GM23338 (cell line): Measurements from ENCODE around the gene ROBO1. TPM values are rescaled to one million over a fixed set of nuclear protein-coding genes. Genes with fewer than 3 reads are reported as not detected.

Source experiments
- ATAC-seq: fragments of 200-7000 bp; cut with Tn5 transposase; 3 replicates; pipeline ENCODE4 v1.9.1; 2020
- DNase-seq: peaks from one replicate; pipeline ENCODE4 v3.0.0-alpha.2; 2015; ENCODE audit warnings: low spot score
- H2AFZ ChIP-seq: fragments of 200-600 bp; sonication (generic); 2 replicates; pipeline ENCODE4 v1.8.0; 2016; ENCODE audit warnings: antibody characterized with exemption, mild to moderate bottlenecking, moderate library complexity
- H3F3A ChIP-seq: fragments of 200-600 bp; sonication (generic); replicated peaks from 2 replicates; pipeline ENCODE4 v1.8.0; 2017; ENCODE audit warnings: antibody characterized with exemption, mixed run types, low read depth
- H3K27ac ChIP-seq: fragments of 200-600 bp; sonication (generic); 2 replicates; pipeline ENCODE4 v1.6.1; 2016; ENCODE audit warnings: low read depth
- H3K27me3 ChIP-seq: fragments of 200-600 bp; sonication (generic); 2 replicates; pipeline ENCODE4 v1.8.0; 2016; ENCODE audit warnings: mild to moderate bottlenecking, mixed run types, moderate library complexity; ENCODE audit not compliant: insufficient read depth
- H3K36me3 ChIP-seq: fragments of 200-600 bp; sonication (generic); 2 replicates; pipeline ENCODE4 v1.8.0; 2016; ENCODE audit warnings: mild to moderate bottlenecking; ENCODE audit not compliant: insufficient read depth
- H3K4me1 ChIP-seq: fragments of 200-600 bp; sonication (generic); 2 replicates; pipeline ENCODE4 v1.8.0; 2016; ENCODE audit warnings: mild to moderate bottlenecking, moderate library complexity; ENCODE audit not compliant: insufficient read depth
- H3K4me2 ChIP-seq: fragments of 200-600 bp; sonication (generic); 2 replicates; pipeline ENCODE4 v1.7.1; 2017; ENCODE audit warnings: mixed run types
- H3K4me3 ChIP-seq: fragments of 200-600 bp; sonication (generic); 2 replicates; pipeline ENCODE4 v1.6.1; 2016; ENCODE audit warnings: mixed run types
- H3K79me2 ChIP-seq: fragments of 200-600 bp; sonication (generic); replicated peaks from 2 replicates; pipeline ENCODE4 v1.8.0; 2017; ENCODE audit warnings: mild to moderate bottlenecking; ENCODE audit not compliant: insufficient read depth
- H3K9me2 ChIP-seq: fragments of 200-600 bp; sonication (generic); 2 replicates; pipeline ENCODE4 v1.8.0; 2017; ENCODE audit not compliant: insufficient read depth
- H4K20me1 ChIP-seq: fragments of 200-600 bp; sonication (generic); replicated peaks from 2 replicates; pipeline ENCODE4 v1.8.0; 2017; ENCODE audit warnings: mild to moderate bottlenecking; ENCODE audit not compliant: insufficient read depth
- H3K27ac Mint-ChIP-seq: 2 replicates; pipeline ENCODE4 v1.8.0; 2020; ENCODE audit warnings: inconsistent platforms, mild to moderate bottlenecking, moderate library complexity, mixed read lengths
- H3K27me3 Mint-ChIP-seq: 3 replicates; pipeline ENCODE4 v1.8.0; 2022; ENCODE audit warnings: low read depth, mild to moderate bottlenecking, moderate library complexity, mixed read lengths, inconsistent platforms; ENCODE audit not compliant: insufficient read depth, poor library complexity
- H3K36me3 Mint-ChIP-seq: 3 replicates; pipeline ENCODE4 v1.8.0; 2021; ENCODE audit warnings: low read depth, mild to moderate bottlenecking, inconsistent platforms, moderate library complexity, mixed read lengths
- H3K4me1 Mint-ChIP-seq: 3 replicates; pipeline ENCODE4 v1.8.0; 2020; ENCODE audit warnings: mild to moderate bottlenecking, inconsistent platforms, mixed read lengths
- H3K4me3 Mint-ChIP-seq: 3 replicates; pipeline ENCODE4 v1.8.0; 2021; ENCODE audit warnings: moderate library complexity, mild to moderate bottlenecking, inconsistent platforms, mixed read lengths
- H3K9me3 Mint-ChIP-seq: 3 replicates; pipeline ENCODE4 v1.8.0; 2020; ENCODE audit warnings: moderate library complexity, mild to moderate bottlenecking, inconsistent platforms, mixed read lengths
- CREB1 ChIP-seq: fragments of 250-450 bp; sonication (Bioruptor Pico); IDR thresholded peaks from 2 replicates; pipeline ENCODE4 v1.5.0; 2020; ENCODE audit warnings: low read depth, mild to moderate bottlenecking, moderate library complexity
- EZH2 ChIP-seq: fragments of 200-600 bp; sonication (generic); IDR thresholded peaks from one replicate; pipeline ENCODE4 v1.8.0; 2017; ENCODE audit warnings: antibody characterized with exemption, mild to moderate bottlenecking, low read depth; ENCODE audit not compliant: unreplicated experiment
- EZH2phosphoT487 ChIP-seq: fragments of 200-600 bp; sonication (generic); IDR thresholded peaks from one replicate; pipeline ENCODE4 v1.8.1; 2018; ENCODE audit warnings: antibody characterized with exemption; ENCODE audit not compliant: unreplicated experiment
- JUNB ChIP-seq: IDR thresholded peaks from one replicate; pipeline ENCODE4 v1.6.1; 2016; ENCODE audit warnings: antibody characterized with exemption; ENCODE audit not compliant: unreplicated experiment
- NANOG ChIP-seq: IDR thresholded peaks from 2 replicates; pipeline ENCODE4 v1.6.1; 2016; ENCODE audit warnings: antibody characterized with exemption, borderline replicate concordance
- POLR2AphosphoS5 ChIP-seq: IDR thresholded peaks from 2 replicates; pipeline ENCODE4 v1.6.1; 2016; ENCODE audit warnings: antibody characterized with exemption, low read depth
- STAT1 ChIP-seq: IDR thresholded peaks from one replicate; pipeline ENCODE4 v1.6.1; 2016; ENCODE audit warnings: antibody characterized with exemption; ENCODE audit not compliant: unreplicated experiment
- ZNF114 ChIP-seq: fragments of 250-450 bp; sonication (Bioruptor Pico); IDR thresholded peaks from 2 replicates; pipeline ENCODE4 v1.5.0; 2020; ENCODE audit warnings: mild to moderate bottlenecking, moderate library complexity
- ZNF331 ChIP-seq: fragments of 250-450 bp; sonication (Bioruptor Pico); IDR thresholded peaks from 2 replicates; pipeline ENCODE4 v1.5.0; 2020; ENCODE audit warnings: low read depth, mild to moderate bottlenecking, moderate library complexity
- polyA plus RNA-seq: library from polyadenylated mRNA; unstranded; fragments of >200 nt; fragmentation: Nextera tagmentation; extraction: Ambion mirVana; gene quantifications from 2 replicates; pipeline ENCODE4 v1.2.1, GENCODE V29; 2016
- total RNA-seq: library from RNA; depleted of rRNA; stranded (reverse); fragments of >200 nt; shearing (Covaris generic); gene quantifications from 2 replicates; pipeline ENCODE4 v1.2.3, GENCODE V29; 2014
- TF ChIP-seq, protein P1 (sequence below), 2 experiments: fragments of 200-600 bp in 1 of 2; sonication (generic) in 1 of 2; conservative IDR thresholded peaks; 2 replicates each; pipeline versions ENCODE4 v1.5.1 to v1.6.1; 2016 to 2017; ENCODE audit warnings: antibody characterized with exemption in 2 of 2, low read depth in 2 of 2, mild to moderate bottlenecking in 2 of 2, moderate library complexity in 1 of 2
- TF ChIP-seq, protein P2 (sequence below): IDR thresholded peaks from one replicate; pipeline ENCODE4 v1.6.1; 2018; ENCODE audit warnings: antibody characterized with exemption; ENCODE audit not compliant: unreplicated experiment
- TF ChIP-seq, protein P3 (sequence below): fragments of 250-450 bp; sonication (Bioruptor Pico); IDR thresholded peaks from 2 replicates; pipeline ENCODE4 v1.5.0; 2020; ENCODE audit warnings: mild to moderate bottlenecking, moderate library complexity
- TF ChIP-seq, protein P4 (sequence below): IDR thresholded peaks from 2 replicates; pipeline ENCODE4 v1.6.1; 2016; ENCODE audit warnings: antibody characterized with exemption

ROBO1 gene
- total and polyA plus RNA-seq, 2 experiments from 2014 or later, result 19.2 to 78.3 TPM

DNA sequence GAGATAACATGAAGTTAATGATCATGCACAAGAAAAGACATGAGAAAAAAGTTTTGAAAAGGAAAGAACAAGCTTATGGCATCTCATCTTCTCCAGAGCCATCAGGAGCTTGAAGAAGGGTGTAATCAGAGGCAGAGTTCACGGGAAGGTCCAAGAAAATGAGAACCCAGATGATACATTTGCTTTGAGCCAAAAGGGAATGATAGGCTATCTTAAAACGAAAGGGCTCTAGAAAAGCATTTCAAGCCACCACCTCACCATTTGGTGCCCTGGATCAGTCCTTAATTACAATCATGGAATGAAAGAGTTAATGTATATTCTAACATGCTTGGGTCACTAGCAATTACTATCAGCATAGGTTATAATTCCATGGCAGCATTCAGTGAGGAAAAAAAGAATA, 781.8 kb downstream of the ROBO1 start:
- Histone ChIP-seq H3K4me3 (no peak overlapping the region), H3K27me3 (no peaks in the 10 kb centered on the region), H4K20me1 (peaks cover 3% of the 10 kb centered on the region; the same call in 1 of the 2 replicates), H2AFZ (no peak overlapping the region), H3K9me2 (no peaks in the 10 kb centered on the region), H3K36me3 (no peaks in the 10 kb centered on the region), H3K4me2 (no peak overlapping the region), H3K4me1 (peaks cover 31% of the 10 kb centered on the region), H3F3A (0 out of 2 replicates have a peak, but pooled peaks cover 3% of the 10 kb centered on the region), H3K27ac (no peak overlapping the region), H3K79me2 (peaks cover 64% of the 10 kb centered on the region)
- peaks cover 12% of the 10 kb centered on the region for H3K36me3 Mint-ChIP-seq
- no peak overlapping the region for H3K4me3 Mint-ChIP-seq
- H3K9me3 Mint-ChIP-seq, result no peaks in the 10 kb centered on the region; the same call in 2 of the 3 replicates
- ATAC-seq, result no peak
- DNase-seq, result no peak
- peaks cover 3% of the 10 kb centered on the region for H3K27me3 Mint-ChIP-seq
- H3K27ac Mint-ChIP-seq, result no peak overlapping the region
- TF ChIP-seq EZH2 (no peak), JUNB (no peak), ZNF331 (CRISPR knock-in tag) (no peak), STAT1 (no peak), POLR2AphosphoS5 (no peak), CREB1 (CRISPR knock-in tag) (no peak), ZNF114 (CRISPR knock-in tag) (no peak), NANOG (no peak), EZH2phosphoT487 (no peak)
- TF ChIP-seq, protein P1, sequence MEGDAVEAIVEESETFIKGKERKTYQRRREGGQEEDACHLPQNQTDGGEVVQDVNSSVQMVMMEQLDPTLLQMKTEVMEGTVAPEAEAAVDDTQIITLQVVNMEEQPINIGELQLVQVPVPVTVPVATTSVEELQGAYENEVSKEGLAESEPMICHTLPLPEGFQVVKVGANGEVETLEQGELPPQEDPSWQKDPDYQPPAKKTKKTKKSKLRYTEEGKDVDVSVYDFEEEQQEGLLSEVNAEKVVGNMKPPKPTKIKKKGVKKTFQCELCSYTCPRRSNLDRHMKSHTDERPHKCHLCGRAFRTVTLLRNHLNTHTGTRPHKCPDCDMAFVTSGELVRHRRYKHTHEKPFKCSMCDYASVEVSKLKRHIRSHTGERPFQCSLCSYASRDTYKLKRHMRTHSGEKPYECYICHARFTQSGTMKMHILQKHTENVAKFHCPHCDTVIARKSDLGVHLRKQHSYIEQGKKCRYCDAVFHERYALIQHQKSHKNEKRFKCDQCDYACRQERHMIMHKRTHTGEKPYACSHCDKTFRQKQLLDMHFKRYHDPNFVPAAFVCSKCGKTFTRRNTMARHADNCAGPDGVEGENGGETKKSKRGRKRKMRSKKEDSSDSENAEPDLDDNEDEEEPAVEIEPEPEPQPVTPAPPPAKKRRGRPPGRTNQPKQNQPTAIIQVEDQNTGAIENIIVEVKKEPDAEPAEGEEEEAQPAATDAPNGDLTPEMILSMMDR (conservative IDR thresholded peaks at IDR 0.05; ENCODE audit: low read depth in 2 of 2), result no peak
- TF ChIP-seq, protein P2, sequence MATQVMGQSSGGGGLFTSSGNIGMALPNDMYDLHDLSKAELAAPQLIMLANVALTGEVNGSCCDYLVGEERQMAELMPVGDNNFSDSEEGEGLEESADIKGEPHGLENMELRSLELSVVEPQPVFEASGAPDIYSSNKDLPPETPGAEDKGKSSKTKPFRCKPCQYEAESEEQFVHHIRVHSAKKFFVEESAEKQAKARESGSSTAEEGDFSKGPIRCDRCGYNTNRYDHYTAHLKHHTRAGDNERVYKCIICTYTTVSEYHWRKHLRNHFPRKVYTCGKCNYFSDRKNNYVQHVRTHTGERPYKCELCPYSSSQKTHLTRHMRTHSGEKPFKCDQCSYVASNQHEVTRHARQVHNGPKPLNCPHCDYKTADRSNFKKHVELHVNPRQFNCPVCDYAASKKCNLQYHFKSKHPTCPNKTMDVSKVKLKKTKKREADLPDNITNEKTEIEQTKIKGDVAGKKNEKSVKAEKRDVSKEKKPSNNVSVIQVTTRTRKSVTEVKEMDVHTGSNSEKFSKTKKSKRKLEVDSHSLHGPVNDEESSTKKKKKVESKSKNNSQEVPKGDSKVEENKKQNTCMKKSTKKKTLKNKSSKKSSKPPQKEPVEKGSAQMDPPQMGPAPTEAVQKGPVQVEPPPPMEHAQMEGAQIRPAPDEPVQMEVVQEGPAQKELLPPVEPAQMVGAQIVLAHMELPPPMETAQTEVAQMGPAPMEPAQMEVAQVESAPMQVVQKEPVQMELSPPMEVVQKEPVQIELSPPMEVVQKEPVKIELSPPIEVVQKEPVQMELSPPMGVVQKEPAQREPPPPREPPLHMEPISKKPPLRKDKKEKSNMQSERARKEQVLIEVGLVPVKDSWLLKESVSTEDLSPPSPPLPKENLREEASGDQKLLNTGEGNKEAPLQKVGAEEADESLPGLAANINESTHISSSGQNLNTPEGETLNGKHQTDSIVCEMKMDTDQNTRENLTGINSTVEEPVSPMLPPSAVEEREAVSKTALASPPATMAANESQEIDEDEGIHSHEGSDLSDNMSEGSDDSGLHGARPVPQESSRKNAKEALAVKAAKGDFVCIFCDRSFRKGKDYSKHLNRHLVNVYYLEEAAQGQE, result no peak
- TF ChIP-seq, protein P3, sequence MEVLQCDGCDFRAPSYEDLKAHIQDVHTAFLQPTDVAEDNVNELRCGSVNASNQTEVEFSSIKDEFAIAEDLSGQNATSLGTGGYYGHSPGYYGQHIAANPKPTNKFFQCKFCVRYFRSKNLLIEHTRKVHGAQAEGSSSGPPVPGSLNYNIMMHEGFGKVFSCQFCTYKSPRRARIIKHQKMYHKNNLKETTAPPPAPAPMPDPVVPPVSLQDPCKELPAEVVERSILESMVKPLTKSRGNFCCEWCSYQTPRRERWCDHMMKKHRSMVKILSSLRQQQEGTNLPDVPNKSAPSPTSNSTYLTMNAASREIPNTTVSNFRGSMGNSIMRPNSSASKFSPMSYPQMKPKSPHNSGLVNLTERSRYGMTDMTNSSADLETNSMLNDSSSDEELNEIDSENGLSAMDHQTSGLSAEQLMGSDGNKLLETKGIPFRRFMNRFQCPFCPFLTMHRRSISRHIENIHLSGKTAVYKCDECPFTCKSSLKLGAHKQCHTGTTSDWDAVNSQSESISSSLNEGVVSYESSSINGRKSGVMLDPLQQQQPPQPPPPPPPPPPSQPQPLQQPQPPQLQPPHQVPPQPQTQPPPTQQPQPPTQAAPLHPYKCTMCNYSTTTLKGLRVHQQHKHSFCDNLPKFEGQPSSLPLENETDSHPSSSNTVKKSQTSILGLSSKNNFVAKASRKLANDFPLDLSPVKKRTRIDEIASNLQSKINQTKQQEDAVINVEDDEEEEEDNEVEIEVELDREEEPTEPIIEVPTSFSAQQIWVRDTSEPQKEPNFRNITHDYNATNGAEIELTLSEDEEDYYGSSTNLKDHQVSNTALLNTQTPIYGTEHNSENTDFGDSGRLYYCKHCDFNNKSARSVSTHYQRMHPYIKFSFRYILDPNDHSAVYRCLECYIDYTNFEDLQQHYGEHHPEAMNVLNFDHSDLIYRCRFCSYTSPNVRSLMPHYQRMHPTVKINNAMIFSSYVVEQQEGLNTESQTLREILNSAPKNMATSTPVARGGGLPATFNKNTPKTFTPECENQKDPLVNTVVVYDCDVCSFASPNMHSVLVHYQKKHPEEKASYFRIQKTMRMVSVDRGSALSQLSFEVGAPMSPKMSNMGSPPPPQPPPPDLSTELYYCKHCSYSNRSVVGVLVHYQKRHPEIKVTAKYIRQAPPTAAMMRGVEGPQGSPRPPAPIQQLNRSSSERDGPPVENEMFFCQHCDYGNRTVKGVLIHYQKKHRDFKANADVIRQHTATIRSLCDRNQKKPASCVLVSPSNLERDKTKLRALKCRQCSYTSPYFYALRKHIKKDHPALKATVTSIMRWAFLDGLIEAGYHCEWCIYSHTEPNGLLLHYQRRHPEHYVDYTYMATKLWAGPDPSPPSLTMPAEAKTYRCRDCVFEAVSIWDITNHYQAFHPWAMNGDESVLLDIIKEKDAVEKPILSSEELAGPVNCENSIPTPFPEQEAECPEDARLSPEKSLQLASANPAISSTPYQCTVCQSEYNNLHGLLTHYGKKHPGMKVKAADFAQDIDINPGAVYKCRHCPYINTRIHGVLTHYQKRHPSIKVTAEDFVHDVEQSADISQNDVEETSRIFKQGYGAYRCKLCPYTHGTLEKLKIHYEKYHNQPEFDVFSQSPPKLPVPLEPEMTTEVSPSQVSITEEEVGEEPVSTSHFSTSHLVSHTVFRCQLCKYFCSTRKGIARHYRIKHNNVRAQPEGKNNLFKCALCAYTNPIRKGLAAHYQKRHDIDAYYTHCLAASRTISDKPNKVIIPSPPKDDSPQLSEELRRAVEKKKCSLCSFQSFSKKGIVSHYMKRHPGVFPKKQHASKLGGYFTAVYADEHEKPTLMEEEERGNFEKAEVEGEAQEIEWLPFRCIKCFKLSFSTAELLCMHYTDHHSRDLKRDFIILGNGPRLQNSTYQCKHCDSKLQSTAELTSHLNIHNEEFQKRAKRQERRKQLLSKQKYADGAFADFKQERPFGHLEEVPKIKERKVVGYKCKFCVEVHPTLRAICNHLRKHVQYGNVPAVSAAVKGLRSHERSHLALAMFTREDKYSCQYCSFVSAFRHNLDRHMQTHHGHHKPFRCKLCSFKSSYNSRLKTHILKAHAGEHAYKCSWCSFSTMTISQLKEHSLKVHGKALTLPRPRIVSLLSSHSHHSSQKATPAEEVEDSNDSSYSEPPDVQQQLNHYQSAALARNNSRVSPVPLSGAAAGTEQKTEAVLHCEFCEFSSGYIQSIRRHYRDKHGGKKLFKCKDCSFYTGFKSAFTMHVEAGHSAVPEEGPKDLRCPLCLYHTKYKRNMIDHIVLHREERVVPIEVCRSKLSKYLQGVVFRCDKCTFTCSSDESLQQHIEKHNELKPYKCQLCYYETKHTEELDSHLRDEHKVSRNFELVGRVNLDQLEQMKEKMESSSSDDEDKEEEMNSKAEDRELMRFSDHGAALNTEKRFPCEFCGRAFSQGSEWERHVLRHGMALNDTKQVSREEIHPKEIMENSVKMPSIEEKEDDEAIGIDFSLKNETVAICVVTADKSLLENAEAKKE (CRISPR knock-in tag), result no peak
- TF ChIP-seq, protein P4, sequence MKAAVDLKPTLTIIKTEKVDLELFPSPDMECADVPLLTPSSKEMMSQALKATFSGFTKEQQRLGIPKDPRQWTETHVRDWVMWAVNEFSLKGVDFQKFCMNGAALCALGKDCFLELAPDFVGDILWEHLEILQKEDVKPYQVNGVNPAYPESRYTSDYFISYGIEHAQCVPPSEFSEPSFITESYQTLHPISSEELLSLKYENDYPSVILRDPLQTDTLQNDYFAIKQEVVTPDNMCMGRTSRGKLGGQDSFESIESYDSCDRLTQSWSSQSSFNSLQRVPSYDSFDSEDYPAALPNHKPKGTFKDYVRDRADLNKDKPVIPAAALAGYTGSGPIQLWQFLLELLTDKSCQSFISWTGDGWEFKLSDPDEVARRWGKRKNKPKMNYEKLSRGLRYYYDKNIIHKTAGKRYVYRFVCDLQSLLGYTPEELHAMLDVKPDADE, result no peak
- peaks cover 34% of the 10 kb centered on the region for H3K4me1 Mint-ChIP-seq
